NCI-H2196 (cell line): ENCODE data around the gene SLC25A22.
A peak's percentile ranks its signal among the peaks of the same experiment; 100 is the strongest.

Experiments used
- DNase-seq: peaks from one replicate; lab custom pipeline; 2025; ENCODE audit not compliant: unreplicated experiment; lab: John Stamatoyannopoulos, UW

Gene SLC25A22

GRCh38 chr11:791658-792534 is 6.2 kb downstream of the SLC25A22 start:
- DNase-seq: no peak

- no peak for DNase-seq
Measured at GRCh38 chr11:790721-791564, 7.1 kb downstream of the SLC25A22 start.

- peak; percentile 57 for DNase-seq
Measured at GRCh38 chr11:789943-790342, 8.1 kb downstream of the SLC25A22 start, which contains the start of gene CEND1. CEND1 (minus strand) TSS chr11:790090; CDS start chr11:788576, 1,514 bp downstream.

- DNase-seq: no peak
Measured at GRCh38 chr11:788953-789940, 8.8 kb downstream of the SLC25A22 start.

- no peak for DNase-seq
Measured at GRCh38 chr11:788009-788640, 10.0 kb downstream of the SLC25A22 start.

GRCh38 chr11:787084-787675 is 10.9 kb downstream of the SLC25A22 start:
- DNase-seq: no peak

GRCh38 chr11:786235-787083 is 11.6 kb downstream of the SLC25A22 start:
- no peak for DNase-seq

GRCh38 chr11:783581-784015 is 14.5 kb downstream of the SLC25A22 start:
- DNase-seq: no peak

- DNase-seq: no peak
Measured at GRCh38 chr11:782264-783174, 15.6 kb downstream of the SLC25A22 start.

- no peak for DNase-seq
Measured at GRCh38 chr11:779955-780532, 18.0 kb downstream of the SLC25A22 start.

GRCh38 chr11:778976-779954 is 18.8 kb downstream of the SLC25A22 start:
- DNase-seq: no peak

- DNase-seq: peak; percentile 92
Measured at GRCh38 chr11:777288-778255, 20.5 kb downstream of the SLC25A22 start, which contains the start of gene GATD1. GATD1 (minus strand) TSS chr11:777487; CDS start chr11:777462, 25 bp downstream.

- DNase-seq: peak; percentile 10
Measured at GRCh38 chr11:776561-777287, 21.4 kb downstream of the SLC25A22 start.

- no peak for DNase-seq
Measured at GRCh38 chr11:776263-776560, 21.9 kb downstream of the SLC25A22 start.
